ENCODE data around the gene BSCL2.
A peak's percentile ranks its signal among the peaks of the same experiment; 100 is the strongest.
"Not testable (repeated sequence)": the region's sequence is repeated elsewhere in the genome, so short reads cannot be mapped to it uniquely, and the experiment has no call there.

BSCL2 gene

DNA sequence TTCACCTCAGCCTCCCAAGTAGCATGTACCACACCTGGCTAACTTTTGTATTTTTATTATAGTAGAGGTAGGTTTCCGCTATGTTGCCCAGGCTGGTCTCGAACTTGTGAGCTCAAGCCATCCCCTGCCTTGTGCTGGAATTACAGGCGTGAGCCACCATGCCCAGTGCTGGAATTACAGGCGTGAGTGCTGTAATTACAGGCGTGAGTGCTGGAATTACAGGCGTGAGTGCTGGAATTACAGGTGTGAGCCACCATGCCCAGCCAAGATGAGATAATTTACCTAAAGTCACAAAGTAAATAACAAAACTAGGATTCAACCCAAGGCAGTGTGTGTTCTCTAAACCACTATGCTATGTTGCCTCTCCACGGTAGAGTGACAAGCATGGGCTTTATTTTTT, 24.7 kb downstream of the BSCL2 start:
- no peak for DNase-seq

DNA sequence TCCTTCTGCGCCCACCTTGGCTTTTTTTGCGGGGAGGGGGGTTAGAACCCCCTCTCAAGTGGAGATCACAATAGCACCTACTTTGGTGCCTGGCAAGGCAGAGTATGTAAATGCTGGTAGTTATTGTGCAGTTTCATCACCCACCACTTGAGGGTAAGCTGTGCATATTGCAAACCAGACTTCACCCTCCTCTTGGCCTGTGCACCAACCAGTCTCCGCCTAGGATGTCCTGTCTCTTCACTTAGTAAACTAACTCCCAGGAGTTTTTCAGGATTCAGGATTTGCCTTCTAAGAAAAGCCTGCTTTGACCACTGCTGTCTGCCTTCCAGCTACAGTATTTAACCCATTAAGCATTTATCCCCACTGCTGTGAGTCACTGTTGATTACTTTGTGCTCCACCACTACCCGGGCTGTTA, 26.4 kb downstream of the BSCL2 start:
- DNase-seq, result no peak

DNA sequence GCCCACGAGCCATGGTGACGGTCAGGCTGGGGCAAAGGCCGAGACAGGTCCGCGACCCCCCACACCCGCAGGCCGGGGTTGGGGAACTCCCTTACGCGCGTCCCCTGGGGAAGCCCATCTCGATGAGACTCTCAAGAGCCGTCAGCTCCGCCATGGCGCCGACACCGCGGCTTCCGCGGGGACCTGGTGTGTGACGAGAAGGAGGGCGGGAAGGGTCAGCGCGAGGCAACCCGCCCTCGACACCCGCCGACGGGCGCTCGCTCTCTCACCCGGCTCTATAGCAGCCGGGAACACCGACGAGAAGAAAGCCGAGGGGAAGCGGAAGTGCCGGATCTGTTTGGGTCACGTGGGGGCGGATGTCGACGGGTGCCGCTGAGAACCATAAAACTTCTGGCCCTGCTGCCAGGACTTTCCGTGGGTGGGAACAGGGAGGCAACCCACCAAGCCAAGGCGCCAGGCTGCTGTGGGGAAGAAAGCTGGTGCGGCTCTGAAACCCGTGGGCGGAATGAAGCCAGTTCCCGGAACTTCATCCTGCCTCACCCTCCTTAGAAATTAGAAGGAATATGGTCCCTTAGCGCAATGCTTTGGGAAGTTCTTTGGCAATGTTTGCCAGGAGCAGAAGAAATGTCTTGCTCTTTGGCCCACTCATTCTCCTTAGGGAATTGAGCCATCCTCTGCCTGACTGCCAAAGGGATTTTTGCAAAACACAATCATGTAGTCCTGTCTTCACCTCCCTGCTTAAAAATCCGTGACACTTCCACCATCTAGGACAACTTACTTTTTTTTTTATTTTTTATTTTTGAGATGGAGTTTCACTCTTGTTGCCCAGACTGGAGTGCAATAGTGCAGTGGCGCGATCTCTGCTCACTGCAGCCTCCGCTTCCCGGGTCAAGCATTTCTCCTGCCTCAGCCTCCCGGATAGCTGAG, 28.2 kb downstream of the BSCL2 start, which contains the start of gene UBXN1:
TSS of gene UBXN1 (minus strand) at position 304 of the 927 bp plus-strand sequence. CDS start at position 154, 150 bp downstream.
- DNase-seq, result peak; percentile 85

DNA sequence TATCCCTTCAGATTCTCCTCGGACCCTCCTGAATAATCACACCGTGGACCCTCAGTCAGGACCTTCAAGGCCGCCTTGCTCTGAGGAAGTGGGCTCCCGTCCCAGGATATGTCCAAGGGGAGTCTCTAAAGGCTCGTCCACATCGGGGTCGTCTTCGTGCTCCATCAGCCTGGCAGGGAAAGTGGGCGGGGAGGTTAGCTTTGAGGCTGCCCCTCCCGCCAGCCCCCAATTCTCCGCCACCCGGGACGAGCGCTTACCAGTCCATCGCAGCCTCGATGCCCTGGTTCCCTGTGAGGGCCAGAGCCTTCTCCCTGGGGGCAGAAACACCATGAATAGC, 28.8 kb downstream of the BSCL2 start:
- DNase-seq, result no peak

DNA sequence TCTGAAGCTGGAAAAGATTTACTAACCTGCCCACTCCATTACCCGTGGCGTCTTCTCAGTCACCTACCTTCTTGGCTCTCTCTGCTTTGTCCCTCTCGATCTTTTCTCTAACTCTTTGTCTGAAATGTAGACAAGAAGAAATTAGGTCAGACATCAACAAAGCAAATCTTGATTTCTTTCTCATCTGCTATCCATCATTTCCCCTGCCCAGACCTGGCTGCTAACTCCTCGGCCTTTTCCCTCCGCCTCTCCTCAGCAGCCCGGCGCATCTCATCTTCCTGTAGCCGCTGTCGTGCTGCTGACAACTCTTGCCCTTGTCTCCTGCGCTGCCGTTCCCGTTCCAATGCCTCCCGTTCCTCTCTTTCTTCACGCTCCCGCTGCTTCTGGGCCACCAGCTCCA, 29.5 kb downstream of the BSCL2 start:
- DNase-seq, result no peak

DNA sequence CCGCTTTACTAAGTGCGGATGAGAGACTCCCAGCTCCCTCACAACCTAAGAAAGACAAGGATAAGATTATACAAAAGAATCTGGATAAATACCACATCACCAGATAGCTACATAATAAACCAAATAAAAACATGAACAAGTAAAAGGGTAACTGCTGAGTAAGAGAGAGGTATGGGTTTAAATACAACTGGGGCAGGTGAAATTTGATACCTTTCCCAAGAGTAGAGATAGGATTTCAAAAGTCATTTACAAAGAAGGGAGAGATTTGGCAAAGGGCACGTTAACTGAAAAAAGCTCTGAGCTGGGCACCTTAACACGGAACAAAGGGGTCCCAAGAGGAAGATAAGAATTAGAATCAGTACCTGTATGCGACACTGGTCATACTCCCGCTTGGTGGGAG, 30.1 kb downstream of the BSCL2 start:
- DNase-seq, result no peak

DNA sequence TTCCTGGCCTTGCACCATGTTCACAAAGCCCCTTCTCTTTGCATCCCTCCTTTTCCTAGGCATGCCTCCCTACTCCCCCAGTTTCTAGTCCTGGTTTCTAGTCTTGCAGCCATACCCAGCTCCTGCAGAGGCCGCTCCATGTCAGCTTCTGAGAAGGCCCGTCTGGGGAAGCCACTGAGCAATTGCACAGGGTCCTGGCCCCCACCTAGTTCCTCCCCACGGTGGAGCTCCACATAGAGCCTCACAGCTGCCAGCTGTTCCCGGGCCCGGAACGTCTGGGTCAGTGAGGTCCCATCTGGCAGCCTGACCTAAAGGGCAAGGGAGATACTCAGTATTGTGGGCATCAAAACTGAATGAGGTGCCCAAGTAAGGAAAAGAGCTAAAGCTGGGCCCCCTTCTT, 30.5 kb downstream of the BSCL2 start:
- no peak for DNase-seq

DNA sequence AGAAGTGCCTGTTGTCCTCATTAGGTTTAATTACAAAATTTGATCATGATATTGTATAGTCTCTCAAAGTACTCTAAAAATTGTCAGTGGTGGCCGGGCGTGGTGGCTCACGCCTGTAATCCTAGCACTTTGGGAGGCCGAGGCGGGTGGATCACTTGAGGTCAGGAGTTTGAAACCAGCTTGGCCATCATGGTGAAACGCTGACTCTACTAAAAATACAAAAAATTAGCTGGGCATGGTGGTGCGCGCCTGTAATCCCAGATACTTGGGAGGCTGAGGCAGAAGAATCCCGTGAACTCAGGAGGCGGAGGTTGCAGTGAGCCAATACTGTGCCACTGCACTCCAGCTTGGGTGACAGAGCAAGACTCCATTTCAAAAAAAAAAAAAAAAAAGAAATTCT, 31.8 kb downstream of the BSCL2 start:
- DNase-seq, result not testable (repeated sequence)

DNA sequence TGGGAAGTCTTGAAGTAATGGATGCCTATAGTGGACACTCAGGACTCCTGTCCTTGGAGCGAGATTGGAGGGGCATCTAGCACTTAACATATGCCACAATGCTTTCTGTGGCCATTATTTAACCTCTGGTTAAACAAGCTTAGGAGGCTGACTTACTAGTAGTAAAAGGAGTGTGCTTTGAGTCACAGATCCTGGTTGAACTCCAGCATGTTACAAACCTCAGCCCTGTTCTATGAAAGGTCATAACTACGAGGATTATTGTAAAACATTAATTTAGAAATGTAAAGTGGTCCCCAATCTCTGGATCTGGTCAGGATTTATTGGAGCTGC, 34.1 kb downstream of the BSCL2 start:
- DNase-seq, result no peak

DNA sequence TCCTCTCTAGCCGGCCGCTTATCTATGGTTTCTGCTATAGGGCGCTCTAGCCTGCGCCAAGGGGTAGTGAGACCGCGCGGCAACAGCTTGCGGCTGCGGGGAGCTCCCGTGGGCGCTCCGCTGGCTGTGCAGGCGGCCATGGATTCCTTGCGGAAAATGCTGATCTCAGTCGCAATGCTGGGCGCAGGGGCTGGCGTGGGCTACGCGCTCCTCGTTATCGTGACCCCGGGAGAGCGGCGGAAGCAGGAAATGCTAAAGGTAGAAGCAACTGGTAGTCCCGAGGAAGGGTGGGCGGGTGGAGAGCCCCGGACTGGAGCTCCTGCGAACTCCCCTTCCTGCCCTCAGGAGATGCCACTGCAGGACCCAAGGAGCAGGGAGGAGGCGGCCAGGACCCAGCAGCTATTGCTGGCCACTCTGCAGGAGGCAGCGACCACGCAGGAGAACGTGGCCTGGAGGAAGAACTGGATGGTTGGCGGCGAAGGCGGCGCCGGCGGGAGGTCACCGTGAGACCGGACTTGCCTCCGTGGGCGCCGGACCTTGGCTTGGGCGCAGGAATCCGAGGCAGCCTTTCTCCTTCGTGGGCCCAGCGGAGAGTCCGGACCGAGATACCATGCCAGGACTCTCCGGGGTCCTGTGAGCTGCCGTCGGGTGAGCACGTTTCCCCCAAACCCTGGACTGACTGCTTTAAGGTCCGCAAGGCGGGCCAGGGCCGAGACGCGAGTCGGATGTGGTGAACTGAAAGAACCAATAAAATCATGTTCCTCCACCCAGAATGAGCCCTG, 35.4 kb downstream of the BSCL2 start, which contains the start of the genes LBHD1 and UQCC3:
TSS of gene LBHD1 (minus strand) at position 660 of the 782 bp plus-strand sequence. CDS start 2,236 bp downstream, outside the sequence.
TSS of gene UQCC3 (plus strand) at position 66 of the 782 bp plus-strand sequence. CDS start at position 139, 73 bp downstream.
- DNase-seq, result peak; percentile 85

DNA sequence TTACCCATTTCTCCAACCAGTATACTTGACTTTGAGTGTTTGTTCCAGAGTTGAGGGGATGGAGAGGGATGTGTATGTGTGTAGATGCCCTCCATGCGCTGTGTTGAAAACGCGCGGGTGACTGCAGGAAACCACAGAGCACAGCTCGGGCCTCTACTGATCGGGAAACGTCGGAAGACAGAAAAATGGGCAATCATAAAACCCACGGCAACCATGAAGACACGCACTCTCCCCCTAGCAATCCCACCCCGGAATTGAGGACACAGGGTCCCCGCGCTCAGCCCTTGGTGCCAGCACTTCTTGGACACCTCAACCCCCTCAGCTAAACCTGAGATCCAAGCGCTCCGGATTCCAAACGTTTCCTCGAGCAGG, 36.0 kb downstream of the BSCL2 start:
- no peak for DNase-seq

DNA sequence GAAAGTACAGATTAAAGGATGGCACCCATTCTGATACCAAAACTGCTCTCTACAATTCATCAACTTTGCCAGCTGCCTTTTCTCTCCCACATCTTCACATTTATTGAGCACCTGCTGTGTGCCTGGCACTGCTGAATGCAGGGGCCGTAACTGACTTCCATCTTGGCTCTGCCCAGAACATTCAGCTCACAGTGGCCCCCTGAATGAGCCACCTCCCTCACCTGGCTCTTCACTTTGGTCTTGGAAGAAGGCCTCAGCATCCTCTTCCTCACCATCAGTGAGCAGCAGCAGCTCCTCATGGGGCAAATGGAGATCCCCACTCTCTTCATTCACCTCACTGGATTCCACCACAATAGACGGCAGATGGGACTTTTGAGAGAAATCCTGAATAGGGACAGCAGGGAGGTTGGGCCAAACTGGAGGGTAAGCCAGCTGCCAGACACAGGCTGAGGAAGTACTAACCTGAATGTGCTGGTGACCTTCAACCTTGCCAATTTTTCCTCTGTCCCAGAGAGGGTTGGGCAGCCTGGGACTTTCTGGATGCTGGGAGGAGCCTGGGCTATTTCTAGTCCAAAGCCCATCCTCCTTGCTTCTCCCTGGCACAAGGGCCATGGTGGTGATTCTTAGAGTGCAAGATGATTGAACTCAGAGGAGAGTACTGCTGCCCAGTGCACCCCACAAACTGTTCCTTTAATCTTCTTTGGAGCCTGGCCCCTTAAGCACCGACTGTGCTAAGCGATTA, 37.6 kb downstream of the BSCL2 start:
- no peak for DNase-seq

DNA sequence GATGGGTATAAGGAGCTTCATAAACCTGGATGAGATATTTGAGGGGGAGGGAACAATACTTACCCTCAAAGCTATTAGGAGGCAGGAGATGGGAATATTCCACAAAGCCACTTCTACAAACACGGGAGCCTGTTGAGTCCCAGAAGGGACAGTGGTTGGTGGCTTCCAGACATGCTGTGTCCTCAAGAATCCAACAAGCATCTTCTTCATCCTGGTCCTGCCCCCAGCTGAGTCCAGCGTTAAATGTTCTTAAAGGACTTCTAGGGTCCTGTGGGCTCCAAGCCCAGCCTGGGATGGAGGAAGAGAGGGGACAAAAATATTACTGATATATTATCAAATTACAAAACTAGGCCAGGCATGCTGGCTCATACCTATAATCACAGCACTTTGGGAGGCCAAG, 39.8 kb downstream of the BSCL2 start:
- no peak for DNase-seq

DNA sequence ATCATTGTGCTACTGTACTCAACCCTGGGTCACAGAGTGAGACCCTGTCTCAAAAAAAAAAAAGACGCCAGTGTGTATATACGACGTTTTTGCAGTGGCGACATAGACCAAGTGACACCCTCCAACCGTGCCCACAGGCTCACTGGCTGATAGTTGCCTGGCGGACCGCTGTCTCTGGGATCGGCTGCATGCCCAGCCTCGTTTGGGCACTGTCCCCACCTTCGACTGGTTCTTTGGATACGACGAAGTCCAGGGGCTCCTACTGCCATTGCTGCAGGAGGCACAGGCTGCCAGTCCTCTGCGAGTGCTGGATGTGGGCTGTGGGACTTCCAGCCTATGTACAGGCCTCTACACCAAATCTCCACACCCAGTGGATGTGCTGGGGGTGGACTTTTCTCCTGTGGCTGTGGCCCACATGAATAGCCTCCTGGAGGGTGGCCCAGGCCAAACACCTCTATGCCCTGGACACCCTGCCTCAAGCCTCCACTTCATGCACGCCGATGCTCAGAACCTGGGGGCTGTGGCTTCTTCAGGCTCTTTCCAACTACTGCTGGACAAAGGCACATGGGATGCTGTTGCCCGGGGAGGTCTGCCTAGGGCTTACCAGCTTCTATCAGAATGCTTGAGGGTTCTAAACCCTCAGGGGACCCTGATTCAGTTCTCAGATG, 40.8 kb downstream of the BSCL2 start:
- no peak for DNase-seq

DNA sequence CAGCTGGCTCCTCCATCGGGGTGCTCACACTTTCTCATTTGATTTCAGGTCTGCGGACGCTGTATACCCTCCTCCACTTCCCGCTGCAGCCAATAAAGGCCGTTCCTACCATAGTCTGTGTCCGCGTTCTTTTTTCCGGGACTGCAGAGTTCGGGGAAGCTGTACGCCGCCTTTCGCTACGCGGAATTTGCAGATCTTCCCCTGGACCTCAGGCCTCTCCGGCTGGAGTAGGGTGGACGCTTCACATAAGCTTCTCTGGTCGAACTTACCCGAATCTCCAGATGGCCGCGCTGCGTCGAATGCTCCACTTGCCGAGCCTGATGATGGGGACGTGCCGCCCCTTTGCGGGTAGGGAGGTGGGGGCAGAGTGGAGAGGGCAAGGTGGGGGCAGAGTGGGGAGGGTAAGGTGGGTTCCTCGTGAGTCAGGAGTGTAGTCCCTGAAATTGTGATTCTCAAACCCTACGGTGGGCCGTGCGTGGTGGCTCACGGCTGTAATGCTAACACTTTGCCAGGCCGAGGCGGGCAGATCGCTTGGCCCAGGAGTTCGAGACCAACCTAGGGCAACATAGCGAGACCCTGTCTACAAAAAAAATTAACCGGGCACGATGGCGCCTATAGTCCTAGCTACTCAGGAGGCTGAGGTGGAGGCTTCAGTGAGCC, 41.5 kb downstream of the BSCL2 start:
- DNase-seq, result no peak

DNA sequence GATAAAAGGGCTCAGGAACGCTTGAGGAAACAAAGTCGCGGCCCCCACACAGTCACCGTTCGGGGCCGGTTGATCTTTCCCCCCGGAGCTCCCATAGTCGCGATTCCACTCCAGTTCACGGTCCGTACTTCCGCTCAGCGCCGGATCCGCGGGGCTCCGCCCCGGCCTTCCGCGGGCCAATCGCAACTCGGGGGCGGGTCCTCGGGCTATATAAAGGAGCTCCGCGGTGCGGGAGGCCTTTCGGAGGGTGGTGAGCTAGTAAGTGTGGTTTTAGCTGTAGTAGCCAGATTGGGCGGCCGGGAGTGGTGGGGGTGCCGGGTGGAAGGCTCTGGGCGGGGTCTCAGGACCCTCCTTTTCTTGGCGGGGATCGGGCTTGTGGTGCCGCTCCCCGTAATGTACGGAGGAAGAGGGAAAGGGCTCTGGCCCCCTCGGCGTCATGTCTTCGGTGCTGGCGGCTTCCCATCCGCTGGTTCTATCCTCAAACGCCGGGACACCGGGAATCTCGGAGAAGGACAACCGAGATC, 42.1 kb downstream of the BSCL2 start, which contains the start of the genes C11orf98 and CSKMT:
TSS of gene C11orf98 (minus strand) at position 136 of the 524 bp plus-strand sequence. CDS start at position 95, 41 bp downstream.
TSS of gene CSKMT (plus strand) at position 238 of the 524 bp plus-strand sequence. CDS start 568 bp downstream, outside the sequence.
- DNase-seq, result peak; percentile 92

DNA sequence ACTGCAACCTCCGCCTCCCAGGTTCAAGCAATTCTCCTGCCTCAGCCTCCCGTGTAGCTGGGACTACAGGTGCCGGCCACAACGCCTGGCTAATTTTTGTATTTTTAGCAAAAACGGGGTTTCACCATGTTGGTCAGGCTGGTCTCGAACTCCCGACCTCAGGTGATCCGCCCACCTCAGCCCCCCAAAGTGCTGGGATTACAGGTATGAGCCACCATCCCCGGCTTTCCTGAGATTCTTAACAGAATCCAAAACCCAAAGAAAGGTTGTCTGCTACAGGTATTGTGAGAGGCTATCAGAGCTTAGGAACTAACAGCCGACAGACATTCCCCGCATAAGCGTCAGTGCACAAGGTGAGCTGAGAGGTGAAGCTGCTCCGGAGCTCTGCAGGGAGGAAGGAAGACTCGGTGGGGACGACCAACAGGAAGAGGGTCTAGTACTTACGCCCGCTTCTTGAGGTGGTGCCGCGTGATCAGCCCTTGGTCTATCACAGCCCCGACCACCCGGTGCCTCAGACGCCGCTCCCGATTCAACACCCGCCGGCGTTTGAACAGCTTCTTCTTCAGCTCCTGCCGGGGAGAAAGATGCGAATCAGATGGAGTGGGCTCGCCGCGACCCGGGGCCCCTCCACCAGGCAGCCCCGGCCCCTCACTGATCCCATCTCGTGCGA, 42.7 kb downstream of the BSCL2 start:
- DNase-seq, result peak; percentile 66

DNA sequence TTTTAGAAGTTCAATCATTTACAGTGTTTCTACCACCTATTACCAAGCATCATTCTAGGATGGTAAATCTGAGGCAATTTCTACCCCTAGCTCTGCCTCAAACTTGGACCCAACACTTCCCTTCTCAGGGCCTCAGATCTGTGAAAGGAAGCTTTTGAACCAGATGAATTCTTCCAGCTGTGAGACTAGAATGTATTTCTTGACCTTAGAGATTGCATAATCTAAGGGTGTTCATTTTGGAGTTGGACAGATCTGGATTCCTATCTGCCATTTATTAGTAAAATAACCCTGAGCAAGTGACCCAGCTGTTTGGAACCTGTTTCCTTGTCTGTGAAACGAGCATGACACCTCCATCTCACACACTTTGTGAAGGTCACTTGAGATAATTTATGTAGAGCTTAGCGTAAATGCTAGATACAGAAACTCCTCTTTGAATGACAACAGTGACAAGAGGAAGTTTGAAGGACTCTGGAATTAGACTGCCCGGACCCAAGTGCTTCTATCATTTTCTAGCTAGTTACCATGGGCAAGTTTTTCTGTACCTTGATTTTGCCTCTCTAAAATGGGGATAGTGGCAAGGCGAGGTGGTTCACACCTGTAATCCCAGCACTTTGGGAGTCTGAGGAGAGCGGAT, 50.3 kb downstream of the BSCL2 start:
- no peak for DNase-seq

DNA sequence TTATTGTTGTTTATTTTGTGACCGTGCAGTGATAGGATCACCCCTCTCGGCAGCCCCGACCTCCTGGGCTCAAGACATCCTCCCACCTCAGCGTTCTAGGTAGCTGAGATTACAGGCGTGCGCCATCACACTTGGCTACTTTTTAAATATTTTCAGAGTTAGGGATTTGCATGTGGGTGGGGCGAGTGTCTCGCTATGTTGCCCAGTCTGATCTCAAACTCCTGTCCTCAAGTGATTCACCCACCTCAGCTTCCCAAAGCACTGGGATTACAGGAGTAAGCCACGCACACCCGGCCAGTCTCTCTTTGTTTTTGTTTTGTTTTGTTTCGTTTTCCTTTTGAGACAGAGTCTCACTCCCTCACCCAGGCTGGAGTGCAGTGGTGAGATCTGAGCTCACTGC, 52.9 kb downstream of the BSCL2 start:
- no peak for DNase-seq

Data from NCI-H1105 treated with DMSO at 0.1 percent for 48 hours (cell line).